Body of pancreas (tissue), 4 donors: Measurements from ENCODE around the gene SETD5. TPM values are rescaled to one million over a fixed set of nuclear protein-coding genes. Genes with fewer than 3 reads are reported as not detected.

Experiments used
- ATAC-seq: fragments of 150-250 bp; one replicate; pipeline ENCODE4 v1.9.1; 2016
- DNase-seq, 4 donors: peaks; one replicate each; pipeline ENCODE4 v3.0.0-alpha.2; 2019
- H3K27ac ChIP-seq, 4 donors: fragments of 200-600 bp; sonication (generic); 1 replicate in 3 of 4; 2 replicates in 1 of 4; pipeline versions ENCODE4 v1.5.1 to v1.6.1; 2016 to 2019; ENCODE audit warnings: mild to moderate bottlenecking in 1 of 4, mixed read lengths in 1 of 4, moderate library complexity in 1 of 4
- H3K27me3 ChIP-seq, 2 donors: fragments of 200-600 bp; sonication (generic); one replicate each; pipeline ENCODE4 v1.6.0; 2016; ENCODE audit warnings: mild to moderate bottlenecking in 1 of 2
- H3K36me3 ChIP-seq, 2 donors: fragments of 200-600 bp; sonication (generic); replicated peaks in 1 of 2; 2 replicates each; pipeline ENCODE4 v1.5.1; 2016; ENCODE audit warnings: low read depth in 2 of 2; ENCODE audit not compliant: insufficient read depth in 1 of 2
- H3K4me1 ChIP-seq: fragments of 200-600 bp; sonication (generic); one replicate; pipeline ENCODE4 v1.6.0; 2016
- H3K4me3 ChIP-seq, 2 donors: fragments of 200-600 bp; sonication (generic); 1 replicate in 1 of 2; 2 replicates in 1 of 2; pipeline ENCODE4 v1.5.1; 2016 to 2019
- H3K9me3 ChIP-seq, 3 donors: fragments of 200-600 bp; sonication (generic); 1 replicate in 2 of 3; 2 replicates in 1 of 3; pipeline ENCODE4 v1.5.1; 2016
- CTCF ChIP-seq, 7 experiments: fragments of 450-650 bp in 4 of 7; fragments of 200-600 bp in 3 of 7; sonication (generic) in 3 of 7; IDR thresholded peaks; one replicate each; pipeline ENCODE4 v1.5.1; 2016 to 2019; ENCODE audit warnings: antibody characterized with exemption in 7 of 7
- POLR2A ChIP-seq, 3 donors: fragments of 450-650 bp; IDR thresholded peaks; one replicate each; pipeline ENCODE4 v1.6.1; 2016; ENCODE audit warnings: antibody characterized with exemption in 3 of 3, mild to moderate bottlenecking in 2 of 3
- WGBS, 2 donors: methylation state at CpG; one replicate each; pipeline ENCODE4 v1.1.5; 2017; 5-methylcytosine and 5-hydroxymethylcytosine counted together
- intact Hi-C: fragments of 100-400 bp; cut with DNase I; formaldehyde crosslinking; loops from one replicate; pipeline ENCODE4 v1.15.1; 2023
- total RNA-seq, 2 donors: library from RNA; depleted of rRNA; stranded (reverse); fragments of >200 nt; gene quantifications; one replicate each; pipeline ENCODE4 v1.1.0, GENCODE V29; 2016

SETD5 gene
- total RNA-seq, 2 donors from 2014 or later: 64.3 to 102 TPM

- ATAC-seq (peak; percentile 48), DNase-seq (peak; percentile 67 to 77 (median 72))
- intact Hi-C loops: no loop called here
- H3K27ac ChIP-seq: peak overlapping the region; percentile 7 to 99 (median 56)
- no peak overlapping the region for H3K4me3 ChIP-seq
- H3K27me3 ChIP-seq: no peaks in the 10 kb centered on the region
- H3K9me3 ChIP-seq: no peaks in the 10 kb centered on the region
- H3K36me3 ChIP-seq: no peaks in the 10 kb centered on the region
- H3K4me1 ChIP-seq: peaks cover 77% of the 10 kb centered on the region
- TF ChIP-seq CTCF (IDR thresholded peaks at IDR 0.05) (no peak), POLR2A (IDR thresholded peaks at IDR 0.05) (no peak)
- 7 to 14% methylated on average over 3 of the region's 3 CpGs for WGBS, 2 donors
Measured at GRCh38 chr3:9402410-9403228, 5.2 kb downstream of the SETD5 start.

GRCh38 chr3:9403463-9403862, 6.0 kb downstream of the SETD5 start:
- no peak overlapping the region for H3K4me3 ChIP-seq
- 38 to 62% methylated on average over 2 of the region's 2 CpGs for WGBS, 2 donors

GRCh38 chr3:9404680-9405079, 7.3 kb downstream of the SETD5 start:
- Histone ChIP-seq H3K9me3 (no peaks in the 10 kb centered on the region), H3K4me1 (peaks cover 89% of the 10 kb centered on the region), H3K36me3 (no peaks in the 10 kb centered on the region), H3K27me3 (no peaks in the 10 kb centered on the region), H3K27ac (peak overlapping the region in 1 of 4 donors; percentile 19), H3K4me3 (no peak overlapping the region)
- intact Hi-C loops: no loop called here
- ATAC-seq: no peak
- DNase-seq: no peak
- TF ChIP-seq CTCF (IDR thresholded peaks at IDR 0.05) (peak in 1 of 7 experiments; percentile 8), POLR2A (IDR thresholded peaks at IDR 0.05) (no peak)
- WGBS, 2 donors: 12 to 28% methylated on average over 1 of the region's 1 CpG

More at GRCh38 chr3:9403463-9403862, 6.0 kb downstream of the SETD5 start:
- H3K27ac ChIP-seq: peak overlapping the region in 3 of 4 donors; percentile 49 to 99 (median 62)
- no peaks in the 10 kb centered on the region for H3K36me3 ChIP-seq
- no peak for ATAC-seq
- DNase-seq: no peak
- H3K4me1 ChIP-seq: peaks cover 83% of the 10 kb centered on the region
- intact Hi-C loops: no loop called here
- TF ChIP-seq POLR2A (IDR thresholded peaks at IDR 0.05) (no peak), CTCF (IDR thresholded peaks at IDR 0.05) (no peak)
- no peaks in the 10 kb centered on the region for H3K27me3 ChIP-seq
- H3K9me3 ChIP-seq: no peaks in the 10 kb centered on the region

GRCh38 chr3:9405756-9406155, 8.3 kb downstream of the SETD5 start:
- H3K36me3 ChIP-seq: no peaks in the 10 kb centered on the region
- WGBS, 2 donors: 23 to 29% methylated on average over 3 of the region's 3 CpGs
- intact Hi-C loops: no loop called here
- no peaks in the 10 kb centered on the region for H3K27me3 ChIP-seq
- TF ChIP-seq CTCF (IDR thresholded peaks at IDR 0.05): no peak
- no peak for TF ChIP-seq POLR2A (IDR thresholded peaks at IDR 0.05)
- H3K4me3 ChIP-seq: no peak overlapping the region
- DNase-seq (no peak), ATAC-seq (no peak)
- H3K4me1 ChIP-seq: peaks cover 89% of the 10 kb centered on the region
- no peaks in the 10 kb centered on the region for H3K9me3 ChIP-seq
- peak overlapping the region in 1 of 4 donors; percentile 19 for H3K27ac ChIP-seq
